DND-41 (cell line): ENCODE results near the gene SPTA1.

Source experiments
- CTCF ChIP-seq: IDR thresholded peaks from 2 replicates; pipeline ENCODE4 v1.5.1; 2012; ENCODE audit warnings: borderline replicate concordance, low read length, moderate library complexity, mild to moderate bottlenecking; ENCODE audit not compliant: poor library complexity, severe bottlenecking; ENCODE audit errors: extremely low read depth
- EZH2 ChIP-seq: IDR thresholded peaks from 3 replicates; pipeline ENCODE4 v1.6.1; 2012; ENCODE audit warnings: borderline replicate concordance, low read depth, mild to moderate bottlenecking, moderate library complexity, low read length, inconsistent platforms; ENCODE audit not compliant: severe bottlenecking

GRCh38 chr1:158654571-158654970, 31.9 kb downstream of the SPTA1 start:
- TF ChIP-seq CTCF (peak; percentile 19), EZH2 (no peak)
